ENCODE results near the gene PARP16. TPM values are rescaled to one million over a fixed set of nuclear protein-coding genes. Genes with fewer than 3 reads are reported as not detected.

Gene PARP16
- total and polyA plus RNA-seq, 9 of the 15 experiments (the other 6 are each of a cell fraction or from before 2014, with no cell fraction given): 3.0 to 9.9 (median 5.8) TPM

DNA sequence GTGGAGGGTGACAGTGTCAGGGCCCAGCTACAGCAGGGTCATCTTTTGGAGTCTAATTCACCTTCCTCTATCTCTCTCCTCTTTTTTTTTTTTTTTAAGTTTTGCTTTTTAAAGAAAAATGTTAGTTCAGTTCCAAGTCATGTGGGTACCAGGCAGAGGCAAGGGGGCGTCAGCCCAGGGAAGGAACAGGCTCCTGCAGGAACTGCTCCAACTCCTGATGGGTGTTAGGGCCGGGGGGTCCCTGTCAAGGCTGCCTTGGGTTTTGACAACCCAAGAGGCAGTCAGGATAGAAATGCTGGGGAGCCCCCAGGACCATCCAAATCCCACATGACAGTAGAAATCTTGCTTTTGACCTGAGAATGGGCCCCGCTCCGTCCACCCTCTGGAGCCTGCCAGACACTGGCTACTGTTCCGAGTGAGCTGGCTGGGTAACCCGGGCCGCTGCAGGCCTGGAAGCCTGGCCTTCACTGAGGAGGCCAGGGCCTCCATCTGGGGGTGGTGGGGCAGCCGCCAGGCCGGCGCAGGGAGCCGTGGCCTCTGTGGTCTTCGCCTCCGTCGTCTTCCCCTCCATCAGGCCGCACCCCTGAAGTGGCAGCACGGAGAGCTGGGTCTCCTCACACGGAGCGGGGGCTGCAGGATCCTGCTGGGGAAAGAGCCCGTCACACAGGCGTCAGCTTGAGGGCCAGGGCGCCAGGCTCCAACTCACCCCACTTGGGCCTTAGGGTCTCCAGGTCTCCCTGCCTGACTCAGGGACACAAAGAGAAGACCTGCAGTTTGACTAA is 42.0 kb upstream of the PARP16 start:
- intact Hi-C loops (cut with micrococcal nuclease): no loop called here
- no peak for DNase-seq (ENCODE audit: extremely low read depth in 1 of 4, low spot score in 3 of 4)
- Histone ChIP-seq H3K4me2 (ENCODE audit: insufficient read depth, low read length) (no peak overlapping the region), H3K9ac (ENCODE audit: insufficient read depth in 1 of 2, low read depth in 2 of 2, low read length in 2 of 2) (peak overlapping the region in 1 of 2 experiments; percentile 52; a peak in 1 of 4 replicates), H4K20me1 (replicated peaks; ENCODE audit: control insufficient read depth, insufficient read depth, low read length) (peaks cover 9% of the 10 kb centered on the region; the same call in 1 of the 2 replicates), H3K9me3 (replicated peaks; ENCODE audit: control insufficient read depth, insufficient read depth, low read depth, low read length) (no peaks in the 10 kb centered on the region), H3K4me3 (no peak overlapping the region), H3K4me1 (replicated peaks in 1 of 2; ENCODE audit: control insufficient read depth in 2 of 2, insufficient read depth in 2 of 2, low read length in 2 of 2) (peaks cover 0 to 25% of the 10 kb centered on the region in 2 experiments; a peak in 2 of 5 replicates), H3K36me3 (ENCODE audit: control insufficient read depth, insufficient read depth, low read length) (no peaks in the 10 kb centered on the region), H3K27ac (ENCODE audit: extremely low read depth, low read depth, low read length) (no peak overlapping the region), H3K27me3 (ENCODE audit: control insufficient read depth in 2 of 2, insufficient read depth in 2 of 2, low read length in 2 of 2) (peaks cover 32 to 59% of the 10 kb centered on the region in 2 experiments), H3K9me1 (ENCODE audit: control insufficient read depth, insufficient read depth, low read length) (no peaks in the 10 kb centered on the region), H3K79me2 (ENCODE audit: control insufficient read depth, insufficient read depth, low read length) (no peaks in the 10 kb centered on the region), H2AFZ (ENCODE audit: low read depth, low read length) (no peak overlapping the region)
- ATAC-seq: no peak
- BruUV-seq (replicated peaks): no TSS peak
- in situ Hi-C loops (cut with MboI): no loop called here
- 26% methylated on average over 15 of the region's 21 CpGs for WGBS (ENCODE audit: insufficient coverage, low coverage, missing lambda C conversion rate)
- FAIRE-seq: no peak
- ChIA-PET POLR2A (interaction anchor here (0.6 to 1.2 kb wide), 6 partner anchors 11 to 603 kb away, joined by 3 to 5 read pairs (median 3); no protein-coding TSS in a partner anchor), CTCF (ENCODE audit: low intra/inter-chr PET ratio) (no interaction called here)
- no peak for TF ChIP-seq LARP7 (IDR thresholded peaks at IDR 0.05)
- TF ChIP-seq, protein P1, sequence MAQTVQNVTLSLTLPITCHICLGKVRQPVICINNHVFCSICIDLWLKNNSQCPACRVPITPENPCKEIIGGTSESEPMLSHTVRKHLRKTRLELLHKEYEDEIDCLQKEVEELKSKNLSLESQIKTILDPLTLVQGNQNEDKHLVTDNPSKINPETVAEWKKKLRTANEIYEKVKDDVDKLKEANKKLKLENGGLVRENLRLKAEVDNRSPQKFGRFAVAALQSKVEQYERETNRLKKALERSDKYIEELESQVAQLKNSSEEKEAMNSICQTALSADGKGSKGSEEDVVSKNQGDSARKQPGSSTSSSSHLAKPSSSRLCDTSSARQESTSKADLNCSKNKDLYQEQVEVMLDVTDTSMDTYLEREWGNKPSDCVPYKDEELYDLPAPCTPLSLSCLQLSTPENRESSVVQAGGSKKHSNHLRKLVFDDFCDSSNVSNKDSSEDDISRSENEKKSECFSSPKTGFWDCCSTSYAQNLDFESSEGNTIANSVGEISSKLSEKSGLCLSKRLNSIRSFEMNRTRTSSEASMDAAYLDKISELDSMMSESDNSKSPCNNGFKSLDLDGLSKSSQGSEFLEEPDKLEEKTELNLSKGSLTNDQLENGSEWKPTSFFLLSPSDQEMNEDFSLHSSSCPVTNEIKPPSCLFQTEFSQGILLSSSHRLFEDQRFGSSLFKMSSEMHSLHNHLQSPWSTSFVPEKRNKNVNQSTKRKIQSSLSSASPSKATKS (CRISPR knock-in tag; IDR thresholded peaks at IDR 0.05): no peak
- no peak for TF ChIP-seq SNIP1 (IDR thresholded peaks at IDR 0.05; ENCODE audit: low read depth)
- no peak for TF ChIP-seq USF1 (CRISPR knock-in tag; IDR thresholded peaks at IDR 0.05)
- no peak for TF ChIP-seq RERE (CRISPR knock-in tag; IDR thresholded peaks at IDR 0.05; ENCODE audit: borderline replicate concordance)
- TF ChIP-seq HDAC1 (IDR thresholded peaks at IDR 0.05): no peak
- no peak for TF ChIP-seq BCOR (IDR thresholded peaks at IDR 0.05)
- no peak for TF ChIP-seq HDGF (IDR thresholded peaks at IDR 0.05)

Measured in K562 (cell line).